GM18520 (cell line): ENCODE measurements around the gene KCNH4.
"Not testable (repeated sequence)": the region's sequence is repeated elsewhere in the genome, so short reads cannot be mapped to it uniquely, and the experiment has no call there.

Source experiments
- ATAC-seq: cut with Tn5 transposase; IDR thresholded peaks from one replicate; pipeline ENCODE4 v1.9.1; 2021; ENCODE audit not compliant: unreplicated experiment

KCNH4 gene

GRCh38 chr17:42140690-42141089 lies 40.3 kb downstream of the KCNH4 start:
- ATAC-seq: not testable (repeated sequence)

DNA sequence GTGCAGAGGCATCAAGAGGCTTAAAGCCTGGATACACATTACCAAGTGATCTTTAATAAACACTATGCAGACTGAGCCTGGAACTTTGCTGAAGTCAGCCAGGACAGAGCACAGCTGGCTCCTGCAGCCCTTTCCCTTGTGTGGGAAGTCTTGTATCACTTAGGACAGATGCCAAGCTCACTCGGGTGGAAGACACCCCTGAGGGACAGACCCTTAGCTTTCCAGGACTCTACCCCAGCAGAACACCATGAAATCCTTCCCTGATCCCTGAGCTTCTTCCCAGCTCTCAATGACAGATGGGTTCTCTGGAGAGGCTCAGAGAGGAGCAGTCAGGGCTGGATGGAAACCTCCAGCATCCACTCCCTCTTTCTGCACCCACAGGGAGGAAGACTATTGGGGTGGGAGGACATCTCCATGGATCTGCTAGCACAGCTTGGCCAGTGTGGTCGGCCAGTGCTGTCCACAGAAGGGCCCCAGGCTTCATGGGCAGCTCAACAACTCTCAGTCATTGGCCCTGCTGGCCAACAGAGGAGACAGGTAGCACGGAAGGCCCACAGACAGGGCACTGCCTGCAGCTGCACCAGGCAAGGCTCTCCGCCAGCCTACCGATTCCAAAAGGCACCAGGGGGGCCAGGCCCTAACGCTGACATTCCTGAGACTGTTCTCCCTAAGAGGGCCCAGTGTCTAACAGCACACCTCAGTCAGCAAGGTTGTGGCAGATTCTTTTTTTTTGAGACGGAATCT lies 42.0 kb downstream of the KCNH4 start:
- ATAC-seq: no peak

GRCh38 chr17:42136654-42137051 lies 44.3 kb downstream of the KCNH4 start:
- ATAC-seq: no peak

DNA sequence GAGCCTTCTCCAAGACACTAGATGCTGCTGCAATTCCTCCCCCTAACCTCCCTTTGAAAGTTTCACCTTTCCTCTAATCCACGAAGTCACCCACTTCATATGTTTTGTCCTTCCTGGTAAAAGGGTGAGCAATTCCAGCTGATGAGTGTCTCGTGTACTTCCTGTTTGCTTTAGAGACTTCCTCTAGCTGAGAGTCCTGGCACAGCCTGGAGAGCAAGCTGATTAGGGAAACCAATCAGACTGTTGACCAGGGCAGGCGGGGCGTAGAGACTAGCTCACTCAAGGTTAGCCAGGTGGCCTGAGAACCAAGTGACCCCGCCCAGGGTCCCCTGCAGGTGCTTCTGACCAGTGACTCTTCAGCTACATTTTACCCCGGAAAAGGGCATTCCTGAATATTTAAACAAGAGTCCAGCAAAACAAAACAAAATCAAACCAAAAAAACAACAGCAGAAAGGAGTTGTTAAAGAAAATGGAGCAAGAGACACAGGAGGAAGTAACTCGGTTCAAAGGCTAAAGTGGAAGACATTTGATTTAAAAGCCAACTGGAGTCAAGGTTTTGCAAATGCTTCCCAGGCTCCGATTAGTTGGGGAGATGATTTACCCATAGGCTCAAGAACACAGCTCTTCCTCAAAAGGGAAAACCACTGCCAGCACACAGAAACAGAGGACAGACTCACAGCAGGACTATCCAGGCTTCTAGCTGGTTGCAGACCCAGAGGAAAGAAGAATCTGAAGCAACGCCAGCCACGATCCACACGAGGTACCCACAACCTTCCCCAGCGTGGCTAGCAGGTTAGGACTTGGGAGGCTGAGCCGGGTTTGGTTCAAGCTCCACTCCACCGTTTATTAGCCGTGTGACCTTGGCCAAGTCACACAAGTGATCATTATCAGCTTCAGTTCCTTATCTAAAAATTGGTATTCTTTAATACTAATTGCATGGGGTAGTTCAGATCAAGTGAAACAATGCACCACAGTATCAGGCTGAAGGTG lies 45.0 kb downstream of the KCNH4 start:
- no peak for ATAC-seq

GRCh38 chr17:42135151-42135550 lies 45.8 kb downstream of the KCNH4 start:
- ATAC-seq: no peak

DNA sequence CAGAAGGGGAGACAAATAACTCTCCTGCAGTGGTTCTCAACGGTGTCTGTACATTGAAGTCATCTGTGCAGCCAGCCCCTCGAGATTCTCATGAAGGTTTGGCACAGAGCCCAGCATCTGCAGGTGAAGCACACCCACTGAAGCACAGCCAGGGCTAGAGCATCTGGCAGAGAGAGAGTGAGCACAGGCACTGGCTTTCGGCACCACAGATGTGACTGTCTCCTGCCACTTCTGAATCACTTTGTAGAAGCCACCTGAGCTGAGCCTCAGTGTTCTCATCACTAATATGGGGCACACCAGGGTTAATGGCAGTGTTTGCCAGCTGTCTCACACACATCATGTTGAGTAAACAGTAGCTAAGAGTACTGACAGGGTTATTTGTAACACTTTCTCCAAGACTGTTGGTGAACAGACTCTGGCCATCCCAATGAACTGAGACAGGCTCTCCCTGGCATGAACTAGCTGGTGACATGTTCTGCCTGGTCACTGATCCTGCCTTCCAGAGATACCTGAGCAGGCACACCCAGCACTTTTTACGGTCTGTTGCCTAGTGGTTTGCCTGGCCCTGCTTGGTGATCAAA lies 47.4 kb downstream of the KCNH4 start:
- no peak for ATAC-seq

DNA sequence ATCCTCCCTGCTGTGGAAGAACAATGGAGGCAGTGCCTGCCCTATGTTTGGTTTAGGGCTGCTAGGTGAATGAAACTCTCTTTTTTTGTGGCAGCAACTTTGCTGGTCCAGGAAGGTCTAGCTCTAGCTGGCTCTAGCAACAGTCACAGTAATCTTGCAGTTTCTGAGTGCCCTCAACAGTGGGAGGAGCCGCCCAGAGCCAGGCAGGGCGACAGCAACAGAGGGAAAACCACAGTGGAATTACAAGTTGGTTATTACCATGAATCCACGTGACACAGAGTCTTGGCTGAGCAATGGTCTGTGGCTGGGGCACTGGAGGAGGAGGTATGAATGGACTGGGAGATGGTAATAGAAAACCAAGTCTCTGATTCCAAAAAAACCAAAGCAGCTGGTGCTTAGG lies 48.0 kb downstream of the KCNH4 start:
- no peak for ATAC-seq

- ATAC-seq: no peak
Measured at GRCh38 chr17:42131981-42132432, 48.9 kb downstream of the KCNH4 start.

GRCh38 chr17:42131232-42131631 lies 49.7 kb downstream of the KCNH4 start:
- ATAC-seq: no peak

DNA sequence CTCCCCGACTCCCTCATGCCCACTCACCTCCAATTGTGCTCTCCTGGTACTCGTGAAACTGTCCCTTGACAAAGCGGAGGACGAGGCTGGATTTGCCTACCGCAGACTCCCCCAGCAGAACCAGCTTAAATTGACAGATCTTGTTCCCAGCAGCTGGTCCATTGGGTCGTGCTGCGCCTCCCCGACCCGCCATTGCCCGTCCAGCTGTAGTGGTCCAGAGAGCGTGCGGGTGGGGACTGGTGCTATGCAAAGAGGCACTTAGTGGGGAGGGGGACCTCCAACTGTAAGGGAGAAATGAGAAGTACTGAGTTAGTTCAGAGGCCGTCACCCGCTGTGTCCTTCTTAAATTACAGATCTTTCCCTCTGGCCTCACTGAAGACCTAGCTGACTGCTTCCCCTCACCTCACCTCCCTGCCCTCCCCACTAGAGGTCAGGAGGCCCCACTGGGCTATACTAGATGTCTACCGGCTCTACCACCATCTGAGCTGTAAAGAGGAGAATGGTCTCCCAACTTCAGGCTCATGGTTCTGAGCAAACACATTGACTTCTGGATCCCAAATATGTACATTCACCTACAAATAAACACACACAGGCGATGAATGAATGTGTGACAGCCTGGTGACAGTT lies 50.5 kb downstream of the KCNH4 start:
- no peak for ATAC-seq

GRCh38 chr17:42129109-42129837 lies 51.7 kb downstream of the KCNH4 start:
- ATAC-seq: no peak

DNA sequence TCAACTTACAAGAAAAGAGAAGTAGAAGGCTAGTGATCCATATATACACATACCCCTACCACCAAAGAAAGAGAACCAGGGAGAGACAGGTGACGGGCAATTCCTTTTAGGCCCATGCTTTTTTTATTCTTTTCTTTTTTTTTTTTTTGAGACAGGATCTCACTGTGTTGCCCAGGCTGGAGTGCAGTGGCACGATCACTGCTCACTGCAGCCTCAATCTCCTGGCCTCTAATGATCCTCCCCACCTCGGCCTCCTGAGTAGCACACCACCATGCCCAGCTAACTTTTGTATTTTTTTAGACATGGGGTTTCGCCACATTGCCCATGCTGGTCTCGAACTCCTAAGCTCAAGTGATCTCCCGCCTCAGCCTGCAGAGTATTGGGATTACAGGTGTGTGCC lies 53.5 kb downstream of the KCNH4 start:
- no peak for ATAC-seq

- no peak for ATAC-seq
Measured at GRCh38 chr17:42126836-42127235, 54.1 kb downstream of the KCNH4 start.

DNA sequence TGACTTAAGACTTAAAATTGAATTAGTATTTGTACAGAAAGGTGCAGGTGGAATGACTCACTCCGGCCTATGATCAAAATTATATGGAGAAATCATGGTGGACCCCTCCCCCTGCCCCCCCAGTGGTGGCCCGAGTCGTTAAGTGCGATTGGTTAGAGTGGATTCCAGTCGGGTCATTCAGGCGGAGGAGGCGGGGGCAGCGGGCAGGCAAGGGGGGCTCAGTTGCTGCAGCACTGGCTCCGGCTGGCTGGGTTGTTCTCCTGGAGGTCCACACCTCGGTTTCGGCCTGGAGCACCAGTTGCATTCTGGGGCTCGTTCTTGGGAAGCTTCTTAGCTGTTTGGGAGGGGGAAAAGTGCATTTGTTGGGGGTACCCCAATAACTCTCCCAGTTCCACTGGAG lies 55.4 kb downstream of the KCNH4 start:
- ATAC-seq: no peak

DNA sequence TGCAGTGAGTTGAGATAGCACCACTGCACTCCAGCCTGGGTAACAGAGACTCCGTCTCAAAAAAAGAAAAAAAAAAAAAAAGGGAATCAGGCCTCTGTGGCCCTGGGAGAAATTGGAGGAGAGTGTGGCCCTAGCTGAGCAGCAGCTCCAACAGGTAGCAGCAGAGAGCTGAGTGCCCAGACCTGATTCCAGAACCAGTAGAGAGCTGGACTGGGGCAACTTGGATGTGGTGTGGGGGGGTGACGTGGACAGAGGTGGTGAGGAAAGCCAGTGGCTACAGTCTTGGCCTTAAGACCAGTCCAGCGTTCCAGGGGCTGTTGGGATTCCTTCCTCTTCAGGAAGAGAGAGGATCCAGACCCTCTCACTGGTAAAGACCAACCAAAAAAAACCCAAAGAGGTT lies 56.7 kb downstream of the KCNH4 start:
- no peak for ATAC-seq

- ATAC-seq: no peak
Measured at GRCh38 chr17:42122371-42123303, 58.3 kb downstream of the KCNH4 start, which contains the start of gene HSPB9. Gene HSPB9, plus strand, starts transcription at chr17:42122804. Its CDS starts 47 bp downstream, at chr17:42122851.

DNA sequence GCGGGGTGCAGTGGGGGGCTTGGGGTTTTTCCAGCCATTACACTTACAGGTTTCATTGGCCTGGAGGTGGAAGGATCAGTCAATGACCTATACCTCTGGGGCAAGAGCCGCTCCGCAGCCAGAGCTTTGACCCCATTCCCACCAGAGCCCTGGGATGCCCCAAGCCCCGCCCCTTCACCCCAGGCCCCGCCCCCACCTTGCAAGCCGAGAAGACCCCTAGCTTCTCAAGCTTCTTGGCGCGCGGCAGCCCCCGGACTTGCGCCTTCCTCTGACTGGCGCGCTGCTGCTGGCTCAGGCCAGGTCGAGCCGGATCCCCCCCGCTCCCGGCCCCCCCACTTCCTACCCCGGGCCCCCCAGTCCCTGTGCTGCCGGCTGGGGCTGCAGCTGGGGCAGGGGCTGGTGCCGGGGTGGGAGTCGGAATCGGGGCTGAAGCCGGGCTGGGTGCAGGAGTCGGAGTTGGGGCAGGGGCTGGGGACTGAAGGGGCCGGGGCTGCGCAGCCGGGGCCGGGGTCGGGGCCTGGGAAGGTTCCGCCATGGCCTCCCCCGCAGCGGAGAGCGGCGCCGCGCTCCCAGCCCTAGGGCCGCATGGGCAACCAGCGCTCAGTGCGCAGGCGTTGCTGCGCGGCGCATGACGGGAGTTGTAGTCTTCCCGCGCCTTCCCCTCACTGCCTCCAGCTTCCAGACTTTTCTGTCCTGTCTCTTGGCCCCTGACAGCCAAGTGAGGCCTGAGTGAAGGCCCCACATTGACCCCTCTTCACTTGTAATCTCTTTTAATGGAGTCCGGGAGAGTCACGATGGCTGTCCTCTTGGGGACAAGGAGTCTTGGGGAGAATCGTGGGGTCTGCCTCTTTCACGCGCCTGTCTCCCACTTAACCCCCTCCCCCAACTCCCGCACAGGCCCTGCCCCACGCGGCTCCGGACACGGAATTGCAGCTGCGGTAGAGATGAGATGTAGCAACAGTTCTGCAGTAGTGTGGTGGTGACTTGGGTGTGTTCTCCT lies 59.9 kb downstream of the KCNH4 start, which contains the start of gene KAT2A:
KAT2A (minus strand) TSS at position 598 of the 1,000 bp plus-strand sequence; CDS start at position 535, 63 bp downstream.
- ATAC-seq: no peak
